HK-2 (cell line): ENCODE measurements around the gene DHDH.
"Not testable (repeated sequence)": the region's sequence is repeated elsewhere in the genome, so short reads cannot be mapped to it uniquely, and the experiment has no call there.

ENCODE experiments used
- DNase-seq: peaks from one replicate; pipeline ENCODE4 v3.0.0-alpha.2; 2018; ENCODE audit not compliant: unreplicated experiment

DHDH gene

GRCh38 chr19:48933382-48933932, at the start of gene DHDH:
Gene DHDH, plus strand, starts transcription at chr19:48933699. Its CDS starts 23 bp downstream, at chr19:48933722.
- DNase-seq = peak; percentile 84

- no peak for DNase-seq
Observed at GRCh38 chr19:48883726-48884125, 49.8 kb upstream of the DHDH start.

- no peak for DNase-seq
Observed at GRCh38 chr19:48887861-48888612, 45.5 kb upstream of the DHDH start.

- DNase-seq = not testable (repeated sequence)
Observed at GRCh38 chr19:48889496-48889895, 44.0 kb upstream of the DHDH start.

- DNase-seq = no peak
Observed at GRCh38 chr19:48890551-48890950, 42.9 kb upstream of the DHDH start.

- no peak for DNase-seq
Observed at GRCh38 chr19:48895226-48895625, 38.3 kb upstream of the DHDH start.

- DNase-seq = no peak
Observed at GRCh38 chr19:48896191-48896720, 37.2 kb upstream of the DHDH start.

GRCh38 chr19:48897181-48897580, 36.3 kb upstream of the DHDH start:
- DNase-seq = no peak

GRCh38 chr19:48899386-48899749, 34.1 kb upstream of the DHDH start:
- DNase-seq = not testable (repeated sequence)

GRCh38 chr19:48899781-48900476, 33.6 kb upstream of the DHDH start, which contains the start of gene NUCB1:
Gene NUCB1, plus strand, starts transcription at chr19:48900312. Its CDS starts 485 bp downstream, at chr19:48900797.
- peak; percentile 99 for DNase-seq

- DNase-seq = no peak
Observed at GRCh38 chr19:48900477-48901406, 32.8 kb upstream of the DHDH start.

GRCh38 chr19:48902291-48902690, 31.2 kb upstream of the DHDH start:
- DNase-seq = not testable (repeated sequence)

- DNase-seq = not testable (repeated sequence)
Observed at GRCh38 chr19:48903788-48904187, 29.7 kb upstream of the DHDH start.

- DNase-seq = no peak
Observed at GRCh38 chr19:48905664-48906063, 27.8 kb upstream of the DHDH start.

- DNase-seq = no peak
Observed at GRCh38 chr19:48906324-48906723, 27.2 kb upstream of the DHDH start.

GRCh38 chr19:48907671-48908070, 25.8 kb upstream of the DHDH start:
- no peak for DNase-seq

- DNase-seq = not testable (repeated sequence)
Observed at GRCh38 chr19:48909424-48910077, 23.9 kb upstream of the DHDH start.

- DNase-seq = no peak
Observed at GRCh38 chr19:48910803-48911202, 22.7 kb upstream of the DHDH start.

- no peak for DNase-seq
Observed at GRCh38 chr19:48913114-48913889, 20.2 kb upstream of the DHDH start.

- DNase-seq = no peak
Observed at GRCh38 chr19:48914181-48914580, 19.3 kb upstream of the DHDH start.
